HG03521 (cell line): Measurements from ENCODE around the gene ZNF354C.

Experiments used
- ATAC-seq: cut with Tn5 transposase; IDR thresholded peaks from one replicate; pipeline ENCODE4 v1.9.1; 2021; ENCODE audit warnings: mild to moderate bottlenecking, moderate library complexity; ENCODE audit not compliant: unreplicated experiment

ZNF354C gene

GRCh38 chr5:179127136-179128040 is 67.2 kb downstream of the ZNF354C start:
- ATAC-seq = no peak

- no peak for ATAC-seq
Observed at GRCh38 chr5:179128041-179128365, 67.8 kb downstream of the ZNF354C start.

- no peak for ATAC-seq
Observed at GRCh38 chr5:179128976-179129375, 68.8 kb downstream of the ZNF354C start.

- no peak for ATAC-seq
Observed at GRCh38 chr5:179129607-179130071, 69.5 kb downstream of the ZNF354C start.

GRCh38 chr5:179130101-179130681 is 70.0 kb downstream of the ZNF354C start:
- no peak for ATAC-seq

- ATAC-seq = no peak
Observed at GRCh38 chr5:179131321-179131835, 71.2 kb downstream of the ZNF354C start.

- ATAC-seq = no peak
Observed at GRCh38 chr5:179131886-179132585, 71.9 kb downstream of the ZNF354C start.

GRCh38 chr5:179132586-179133355 is 72.6 kb downstream of the ZNF354C start:
- no peak for ATAC-seq
